ENCODE measurements around the gene CAMKV.

The CAMKV gene

GRCh38 chr3:49902511-49903345, 33.0 kb upstream of the CAMKV start:
- Mint-ChIP-seq H3K9me3 (no peaks in the 10 kb centered on the region), H3K27me3 (no peaks in the 10 kb centered on the region), H3K4me1 (peaks cover 25% of the 10 kb centered on the region), H3K27ac (no peak overlapping the region), H3K36me3 (ENCODE audit: low read depth) (no peaks in the 10 kb centered on the region), H3K4me3 (no peak overlapping the region)
- DNase-seq, result no peak
- no peak for ATAC-seq

DNA sequence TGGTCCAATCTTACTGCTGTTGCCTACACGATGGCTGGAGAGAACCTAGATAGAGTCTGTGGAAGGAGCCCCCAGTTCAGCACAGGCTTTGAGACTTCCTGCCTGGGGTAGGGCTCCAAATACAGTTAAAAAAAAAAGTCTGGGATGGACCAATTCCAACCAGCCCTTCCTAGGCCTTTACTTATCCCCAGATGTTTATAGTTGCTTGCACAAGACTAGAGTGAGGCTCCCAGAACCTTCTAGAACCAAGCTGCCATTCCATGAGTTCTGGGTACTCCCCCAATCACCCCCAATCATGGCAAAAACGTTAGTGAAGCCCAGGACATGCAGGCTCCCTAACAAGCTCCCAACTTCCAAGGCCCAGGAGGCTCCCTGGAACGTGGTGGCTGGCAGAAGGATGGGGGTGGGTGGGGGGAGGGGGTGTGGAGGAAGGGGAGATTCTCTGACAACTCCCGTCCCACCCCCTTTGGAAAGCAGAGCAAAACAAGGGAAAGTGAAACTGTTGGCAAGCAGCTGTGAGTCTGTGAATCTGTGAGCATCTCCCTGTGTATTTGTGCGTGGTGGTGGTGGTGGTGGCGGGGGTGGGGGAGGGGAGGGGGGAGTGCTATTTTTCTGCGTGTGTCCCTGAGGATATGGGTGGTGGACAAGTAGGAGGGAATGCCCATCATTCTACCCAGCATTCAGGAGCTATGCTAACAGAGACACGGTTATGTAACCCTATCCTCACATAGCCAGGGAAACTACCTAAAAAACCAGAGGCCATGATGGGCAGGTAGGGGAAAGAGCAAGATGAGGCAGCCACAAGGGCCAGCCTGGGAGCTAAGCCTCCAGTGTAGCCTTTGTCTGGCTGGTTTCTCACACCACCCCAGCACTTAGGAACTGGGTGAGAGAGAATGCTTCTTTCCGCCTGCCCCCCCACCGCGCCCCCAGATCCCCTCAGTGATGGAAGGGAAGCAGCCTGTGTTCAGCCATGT, 31.9 kb upstream of the CAMKV start:
- DNase-seq (no peak), ATAC-seq (no peak)
- H3K9me3 Mint-ChIP-seq, result no peaks in the 10 kb centered on the region
- H3K4me3 Mint-ChIP-seq, result no peak overlapping the region
- H3K27me3 Mint-ChIP-seq, result no peaks in the 10 kb centered on the region
- H3K36me3 Mint-ChIP-seq (ENCODE audit: low read depth), result no peaks in the 10 kb centered on the region
- H3K27ac Mint-ChIP-seq, result no peak overlapping the region
- H3K4me1 Mint-ChIP-seq, result peaks cover 21% of the 10 kb centered on the region

- Mint-ChIP-seq H3K4me3 (no peak overlapping the region), H3K27ac (no peak overlapping the region), H3K36me3 (ENCODE audit: low read depth) (no peaks in the 10 kb centered on the region), H3K27me3 (no peaks in the 10 kb centered on the region), H3K4me1 (peaks cover 10% of the 10 kb centered on the region), H3K9me3 (no peaks in the 10 kb centered on the region)
- DNase-seq (no peak), ATAC-seq (no peak)
Observed at GRCh38 chr3:49900491-49901153, 30.9 kb upstream of the CAMKV start.

- ATAC-seq (no peak), DNase-seq (peak; percentile 17)
- H3K4me3 Mint-ChIP-seq, result no peak overlapping the region
- H3K4me1 Mint-ChIP-seq, result peaks cover 7% of the 10 kb centered on the region
- H3K9me3 Mint-ChIP-seq, result no peaks in the 10 kb centered on the region
- no peaks in the 10 kb centered on the region for H3K36me3 Mint-ChIP-seq (ENCODE audit: low read depth)
- no peaks in the 10 kb centered on the region for H3K27me3 Mint-ChIP-seq
- H3K27ac Mint-ChIP-seq, result no peak overlapping the region
Observed at GRCh38 chr3:49899815-49900214, 30.1 kb upstream of the CAMKV start.

DNA sequence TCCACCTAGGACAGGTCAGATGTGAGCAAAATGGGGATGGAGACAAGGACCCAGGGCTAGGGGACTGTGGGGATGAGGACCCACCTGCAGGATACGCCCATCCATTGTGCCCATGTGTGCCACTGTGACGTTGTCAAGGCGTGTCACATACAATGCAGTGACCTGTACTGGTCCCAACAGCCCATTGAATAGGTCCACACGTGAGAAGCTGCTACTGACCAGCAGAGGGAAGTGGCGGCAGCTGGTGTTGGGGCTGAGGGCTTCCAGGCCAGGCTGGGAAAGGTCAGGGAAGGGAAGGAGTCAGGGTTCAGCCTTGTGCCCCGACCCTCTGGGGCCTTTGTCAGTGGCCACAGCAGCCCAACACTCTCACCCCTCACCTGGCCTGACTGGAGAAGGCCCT, 29.3 kb upstream of the CAMKV start:
- peaks cover 4% of the 10 kb centered on the region for H3K4me1 Mint-ChIP-seq
- ATAC-seq, result no peak
- no peaks in the 10 kb centered on the region for H3K9me3 Mint-ChIP-seq
- no peak overlapping the region for H3K4me3 Mint-ChIP-seq
- no peaks in the 10 kb centered on the region for H3K27me3 Mint-ChIP-seq
- no peak overlapping the region for H3K27ac Mint-ChIP-seq
- no peaks in the 10 kb centered on the region for H3K36me3 Mint-ChIP-seq (ENCODE audit: low read depth)
- DNase-seq, result no peak

GRCh38 chr3:49896345-49896744, 26.6 kb upstream of the CAMKV start:
- H3K9me3 Mint-ChIP-seq, result no peaks in the 10 kb centered on the region
- H3K36me3 Mint-ChIP-seq (ENCODE audit: low read depth), result no peaks in the 10 kb centered on the region
- H3K4me3 Mint-ChIP-seq, result no peak overlapping the region
- ATAC-seq (no peak), DNase-seq (no peak)
- H3K4me1 Mint-ChIP-seq, result peaks cover 1% of the 10 kb centered on the region
- H3K27ac Mint-ChIP-seq, result no peak overlapping the region
- H3K27me3 Mint-ChIP-seq, result no peaks in the 10 kb centered on the region

DNA sequence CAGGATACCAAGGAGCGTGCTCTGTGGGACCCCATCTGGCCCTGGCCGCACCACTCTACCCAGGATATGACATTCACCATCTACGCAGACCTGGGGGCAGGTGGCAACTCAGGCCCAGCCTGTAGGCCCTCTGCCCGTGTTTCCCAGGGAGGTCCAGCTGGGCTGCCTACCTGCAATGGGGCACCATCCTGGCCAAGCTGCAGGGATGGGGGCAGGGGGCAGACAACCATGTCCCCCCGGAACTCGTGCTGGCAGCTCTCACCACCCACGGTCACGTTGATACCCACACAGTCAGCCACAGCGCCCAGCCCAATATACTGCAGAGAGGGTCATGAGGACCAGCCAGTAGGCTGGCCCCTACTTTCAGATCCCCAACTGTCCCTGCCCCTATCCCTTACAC, 26.1 kb upstream of the CAMKV start:
- no peak for ATAC-seq
- no peak overlapping the region for H3K27ac Mint-ChIP-seq
- H3K27me3 Mint-ChIP-seq, result no peaks in the 10 kb centered on the region
- no peak overlapping the region for H3K4me3 Mint-ChIP-seq
- H3K9me3 Mint-ChIP-seq, result no peaks in the 10 kb centered on the region
- no peaks in the 10 kb centered on the region for H3K36me3 Mint-ChIP-seq (ENCODE audit: low read depth)
- no peaks in the 10 kb centered on the region for H3K4me1 Mint-ChIP-seq
- no peak for DNase-seq

DNA sequence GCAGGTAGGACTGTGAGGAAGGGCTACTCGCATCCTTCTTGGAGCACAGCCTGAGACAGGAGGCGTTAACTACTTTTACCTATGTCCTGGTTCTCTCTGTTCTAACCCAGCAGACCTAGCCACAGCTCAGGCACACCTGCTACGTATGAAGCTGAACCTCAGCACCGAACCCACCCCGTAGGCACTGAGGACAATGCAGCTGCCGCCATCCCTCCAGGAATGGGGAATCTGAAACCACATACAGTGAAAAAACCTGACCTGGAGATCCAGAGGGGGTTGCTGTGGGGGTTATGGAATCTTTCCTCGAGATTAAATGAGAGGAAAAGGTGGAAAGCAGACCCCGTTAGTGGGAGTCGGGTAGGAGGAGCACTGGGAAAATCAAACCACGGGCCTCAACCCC, 19.6 kb upstream of the CAMKV start:
- H3K4me1 Mint-ChIP-seq, result no peaks in the 10 kb centered on the region
- H3K27me3 Mint-ChIP-seq, result no peaks in the 10 kb centered on the region
- H3K27ac Mint-ChIP-seq, result no peak overlapping the region
- ATAC-seq (no peak), DNase-seq (no peak)
- H3K36me3 Mint-ChIP-seq (ENCODE audit: low read depth), result no peaks in the 10 kb centered on the region
- no peaks in the 10 kb centered on the region for H3K9me3 Mint-ChIP-seq
- H3K4me3 Mint-ChIP-seq, result no peak overlapping the region

DNA sequence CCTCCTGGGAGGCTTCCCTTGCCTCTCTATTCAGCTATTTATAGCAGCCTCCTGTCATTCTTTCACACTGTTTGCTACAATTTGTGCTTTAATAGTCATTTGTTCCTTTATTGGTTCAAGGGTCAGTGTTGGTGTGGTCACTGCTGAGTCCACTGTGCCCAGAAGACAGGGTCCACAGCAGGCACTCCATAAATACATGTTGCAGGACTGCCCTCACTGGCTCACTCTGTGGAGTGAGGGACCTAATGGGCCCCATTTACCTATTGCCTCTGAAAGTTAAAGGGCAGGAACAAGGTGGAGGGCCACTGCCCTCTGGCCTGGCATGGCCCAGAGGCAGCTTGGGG, 17.2 kb upstream of the CAMKV start:
- DNase-seq, result no peak

DNA sequence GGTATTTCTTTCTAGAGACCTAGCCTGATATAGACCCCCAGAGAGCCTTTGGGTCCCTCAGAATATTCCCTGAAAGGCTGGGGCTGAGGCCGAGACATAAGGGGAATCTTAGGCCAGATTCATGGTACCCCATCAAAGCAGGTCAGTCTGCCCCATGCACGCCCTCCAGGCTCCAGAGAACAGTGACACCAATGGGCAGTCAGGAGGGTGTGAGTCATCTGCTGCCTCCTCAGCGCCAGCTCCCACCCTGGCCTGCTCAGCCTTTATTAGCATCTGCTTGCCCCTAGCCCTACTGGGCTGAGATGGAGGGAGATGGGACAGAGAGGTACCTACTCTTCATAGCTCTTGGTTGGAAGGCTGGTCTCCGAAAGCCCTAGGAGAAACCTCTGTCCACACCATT, 14.3 kb upstream of the CAMKV start:
- DNase-seq, result no peak
- no peaks in the 10 kb centered on the region for H3K4me1 Mint-ChIP-seq
- no peaks in the 10 kb centered on the region for H3K27me3 Mint-ChIP-seq
- no peak overlapping the region for H3K4me3 Mint-ChIP-seq
- H3K9me3 Mint-ChIP-seq, result no peaks in the 10 kb centered on the region
- H3K27ac Mint-ChIP-seq, result no peak overlapping the region
- no peaks in the 10 kb centered on the region for H3K36me3 Mint-ChIP-seq (ENCODE audit: low read depth)
- ATAC-seq, result no peak

More for the DNA sequence above, 17.2 kb upstream of the CAMKV start:
- H3K27ac Mint-ChIP-seq, result no peak overlapping the region
- no peak for ATAC-seq
- no peaks in the 10 kb centered on the region for H3K9me3 Mint-ChIP-seq
- H3K27me3 Mint-ChIP-seq, result no peaks in the 10 kb centered on the region
- no peak overlapping the region for H3K4me3 Mint-ChIP-seq
- H3K4me1 Mint-ChIP-seq, result no peaks in the 10 kb centered on the region
- H3K36me3 Mint-ChIP-seq (ENCODE audit: low read depth), result no peaks in the 10 kb centered on the region

- Mint-ChIP-seq H3K4me3 (no peak overlapping the region), H3K27ac (no peak overlapping the region), H3K27me3 (no peaks in the 10 kb centered on the region), H3K36me3 (ENCODE audit: low read depth) (no peaks in the 10 kb centered on the region), H3K9me3 (no peaks in the 10 kb centered on the region), H3K4me1 (no peaks in the 10 kb centered on the region)
- ATAC-seq, result no peak
- no peak for DNase-seq
Observed at GRCh38 chr3:49882166-49882565, 12.5 kb upstream of the CAMKV start.

DNA sequence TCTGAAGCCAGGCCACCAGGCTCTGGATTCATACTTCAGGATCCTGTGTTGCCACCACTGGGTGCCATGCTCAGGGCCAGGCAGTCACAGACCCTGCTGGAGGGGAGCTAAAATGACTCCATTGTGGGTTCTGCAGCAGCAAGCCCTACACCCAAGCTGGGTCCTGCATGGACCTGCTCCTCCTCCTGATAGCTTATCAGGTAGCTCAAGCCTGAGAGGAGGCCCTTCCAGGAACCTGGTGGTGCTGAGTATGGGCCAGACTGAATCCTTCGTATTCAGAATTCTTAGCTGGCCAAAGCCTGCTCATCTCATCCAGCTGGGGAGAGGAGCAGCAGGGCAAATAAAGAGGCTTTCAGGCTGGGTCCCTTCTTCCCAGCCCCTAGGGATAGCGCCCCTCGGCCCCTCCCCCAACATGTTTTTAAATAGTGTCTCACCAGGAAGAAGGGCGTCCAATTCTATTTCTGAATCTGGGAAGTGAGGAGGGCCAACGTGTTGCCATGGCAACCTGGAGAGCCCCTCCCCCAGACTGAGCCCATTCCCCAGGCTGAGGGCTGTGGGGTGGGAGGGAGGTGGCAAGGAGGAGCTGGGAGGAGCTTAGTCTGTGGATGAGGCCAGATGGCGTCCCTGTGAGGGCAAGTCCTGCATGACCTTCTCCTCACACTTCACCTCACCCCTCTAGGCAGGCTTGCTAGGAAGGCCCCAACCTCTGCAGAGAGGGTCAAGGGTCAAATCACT, 11.0 kb upstream of the CAMKV start:
- Mint-ChIP-seq H3K4me3 (no peak overlapping the region), H3K9me3 (no peaks in the 10 kb centered on the region), H3K4me1 (no peaks in the 10 kb centered on the region), H3K36me3 (ENCODE audit: low read depth) (no peaks in the 10 kb centered on the region), H3K27me3 (no peaks in the 10 kb centered on the region), H3K27ac (no peak overlapping the region)
- ATAC-seq, result no peak
- no peak for DNase-seq

- H3K36me3 Mint-ChIP-seq (ENCODE audit: low read depth), result no peaks in the 10 kb centered on the region
- DNase-seq (no peak), ATAC-seq (no peak)
- H3K27me3 Mint-ChIP-seq, result no peaks in the 10 kb centered on the region
- H3K27ac Mint-ChIP-seq, result no peak overlapping the region
- no peaks in the 10 kb centered on the region for H3K9me3 Mint-ChIP-seq
- no peak overlapping the region for H3K4me3 Mint-ChIP-seq
- no peaks in the 10 kb centered on the region for H3K4me1 Mint-ChIP-seq
Observed at GRCh38 chr3:49879721-49880120, 10.0 kb upstream of the CAMKV start.

GRCh38 chr3:49878686-49879085, 9.0 kb upstream of the CAMKV start:
- H3K9me3 Mint-ChIP-seq, result no peaks in the 10 kb centered on the region
- H3K36me3 Mint-ChIP-seq (ENCODE audit: low read depth), result no peaks in the 10 kb centered on the region
- no peaks in the 10 kb centered on the region for H3K27me3 Mint-ChIP-seq
- DNase-seq (no peak), ATAC-seq (no peak)
- no peak overlapping the region for H3K4me3 Mint-ChIP-seq
- no peak overlapping the region for H3K27ac Mint-ChIP-seq
- no peaks in the 10 kb centered on the region for H3K4me1 Mint-ChIP-seq

Measured in activated naive CD8-positive, alpha-beta T cell treated with anti-CD3 and anti-CD28 coated beads, Interleukin-2, amount 50 U/mL, for 24 hours (primary cell).